Left lobe of liver (tissue), 2 donors: ENCODE results near the gene DLX2. TPM values are rescaled to one million over a fixed set of nuclear protein-coding genes. Genes with fewer than 3 reads are reported as not detected.

Experiments used
- ATAC-seq: fragments of 200-7000 bp; cut with Tn5 transposase; one replicate; pipeline ENCODE4 v1.9.1; 2020; ENCODE audit warnings: mild to moderate bottlenecking, moderate library complexity
- DNase-seq: peaks from one replicate; pipeline ENCODE4 v3.0.0-alpha.2; 2020; ENCODE audit warnings: low spot score
- total RNA-seq: library from RNA; stranded (reverse); gene quantifications from one replicate; pipeline ENCODE4 v1.2.1, GENCODE V29; 2021
- donor health status: DM: no; HTN: no; CAD: no; lungs with moderate emphysema.
- donor health status: DM: no; HTN: yes; CAD: no.

The DLX2 gene
- total RNA-seq, 1 donor from 2014 or later, result not detected

- ATAC-seq, result peak; percentile 23
- DNase-seq, result no peak
Measured at GRCh38 chr2:172094294-172095145, 8.2 kb downstream of the DLX2 start.

- ATAC-seq (no peak), DNase-seq (no peak)
Measured at GRCh38 chr2:172093416-172094293, 9.0 kb downstream of the DLX2 start.

- no peak for DNase-seq
Measured at GRCh38 chr2:172092716-172093415, 9.8 kb downstream of the DLX2 start.

GRCh38 chr2:172091761-172092566 lies 10.7 kb downstream of the DLX2 start:
- DNase-seq (no peak), ATAC-seq (no peak)

More at GRCh38 chr2:172092716-172093415, 9.8 kb downstream of the DLX2 start:
- ATAC-seq, result no peak

- ATAC-seq, result no peak
Measured at GRCh38 chr2:172091000-172091641, 11.6 kb downstream of the DLX2 start.

GRCh38 chr2:172090044-172090961 lies 12.4 kb downstream of the DLX2 start:
- DNase-seq (no peak), ATAC-seq (no peak)

More at GRCh38 chr2:172091000-172091641, 11.6 kb downstream of the DLX2 start:
- DNase-seq, result no peak

GRCh38 chr2:172089633-172090032 lies 13.1 kb downstream of the DLX2 start:
- no peak for ATAC-seq
- no peak for DNase-seq

- DNase-seq, result no peak
- ATAC-seq, result no peak
Measured at GRCh38 chr2:172089005-172089504, 13.6 kb downstream of the DLX2 start.

GRCh38 chr2:172088245-172089004 lies 14.3 kb downstream of the DLX2 start:
- no peak for DNase-seq
- no peak for ATAC-seq

GRCh38 chr2:172087780-172088244 lies 14.9 kb downstream of the DLX2 start:
- no peak for ATAC-seq
- DNase-seq, result no peak

- DNase-seq, result no peak
- no peak for ATAC-seq
Measured at GRCh38 chr2:172087207-172087779, 15.4 kb downstream of the DLX2 start.

GRCh38 chr2:172086241-172087206 lies 16.2 kb downstream of the DLX2 start:
- ATAC-seq (peak; percentile 53), DNase-seq (no peak)

GRCh38 chr2:172085460-172086159 lies 17.1 kb downstream of the DLX2 start, which contains the start of gene DLX1:
Gene DLX1 (plus strand): TSS chr2:172085507. CDS start chr2:172085678, 171 bp downstream.
- ATAC-seq (no peak), DNase-seq (no peak)

- peak; percentile 61 for ATAC-seq
- no peak for DNase-seq
Measured at GRCh38 chr2:172084645-172085459, 17.8 kb downstream of the DLX2 start.

GRCh38 chr2:172084395-172084644 lies 18.4 kb downstream of the DLX2 start:
- no peak for DNase-seq
- no peak for ATAC-seq
